Effector CD4-positive, alpha-beta T cell (primary cell): ENCODE results near the gene HBA2. TPM values are rescaled to one million over a fixed set of nuclear protein-coding genes. Genes with fewer than 3 reads are reported as not detected.
"Not testable (repeated sequence)": the region's sequence is repeated elsewhere in the genome, so short reads cannot be mapped to it uniquely, and the experiment has no call there.

Experiments
- DNase-seq: peaks from one replicate; pipeline ENCODE4 v3.0.0-alpha.2; 2020
- total RNA-seq: gene quantifications from one replicate; lab custom pipeline; 2026; lab: John Stamatoyannopoulos, UW

HBA2 gene
- not detected for total RNA-seq

- not testable (repeated sequence) for DNase-seq
Measured at GRCh38 chr16:172374-172941, at the start of gene HBA2. HBA2 (plus strand) TSS chr16:172876; CDS start chr16:172913, 37 bp downstream.

GRCh38 chr16:123558-124350 lies 48.9 kb upstream of the HBA2 start:
- DNase-seq = not testable (repeated sequence)

- no peak for DNase-seq
Measured at GRCh38 chr16:125011-125410, 47.7 kb upstream of the HBA2 start.

GRCh38 chr16:129075-129474 lies 43.6 kb upstream of the HBA2 start:
- DNase-seq = no peak

GRCh38 chr16:130533-131173 lies 42.0 kb upstream of the HBA2 start:
- DNase-seq = no peak

- DNase-seq = no peak
Measured at GRCh38 chr16:132120-132519, 40.6 kb upstream of the HBA2 start.

GRCh38 chr16:133716-134115 lies 39.0 kb upstream of the HBA2 start:
- DNase-seq = no peak

- DNase-seq = peak; percentile 15
Measured at GRCh38 chr16:138049-138417, 34.6 kb upstream of the HBA2 start.

- DNase-seq = no peak
Measured at GRCh38 chr16:140175-140857, 32.4 kb upstream of the HBA2 start.

- DNase-seq = no peak
Measured at GRCh38 chr16:142405-142967, 30.2 kb upstream of the HBA2 start.

GRCh38 chr16:143047-143446 lies 29.6 kb upstream of the HBA2 start:
- no peak for DNase-seq

- DNase-seq = no peak
Measured at GRCh38 chr16:143456-143855, 29.2 kb upstream of the HBA2 start.

GRCh38 chr16:144797-145252 lies 27.9 kb upstream of the HBA2 start:
- DNase-seq = no peak

GRCh38 chr16:146646-147045 lies 26.0 kb upstream of the HBA2 start:
- no peak for DNase-seq

- no peak for DNase-seq
Measured at GRCh38 chr16:149024-149660, 23.5 kb upstream of the HBA2 start.

- no peak for DNase-seq
Measured at GRCh38 chr16:152141-153128, 20.2 kb upstream of the HBA2 start, which contains the start of gene HBZ. HBZ (plus strand) TSS chr16:152644; CDS start chr16:152910, 266 bp downstream.

- not testable (repeated sequence) for DNase-seq
Measured at GRCh38 chr16:153129-153521, 19.6 kb upstream of the HBA2 start.

GRCh38 chr16:153550-154216 lies 19.0 kb upstream of the HBA2 start:
- not testable (repeated sequence) for DNase-seq

GRCh38 chr16:154217-155030 lies 18.3 kb upstream of the HBA2 start:
- no peak for DNase-seq

- DNase-seq = no peak
Measured at GRCh38 chr16:155031-155398, 17.7 kb upstream of the HBA2 start.
